Measurements from ENCODE around the gene CEP85. TPM values are rescaled to one million over a fixed set of nuclear protein-coding genes. Genes with fewer than 3 reads are reported as not detected.
A peak's percentile ranks its signal among the peaks of the same experiment; 100 is the strongest.

CEP85 gene
- total and polyA plus RNA-seq, 9 of the 15 experiments (the other 6 are each of a cell fraction or from before 2014, with no cell fraction given) = 42.1 to 140 (median 92.6) TPM

DNA sequence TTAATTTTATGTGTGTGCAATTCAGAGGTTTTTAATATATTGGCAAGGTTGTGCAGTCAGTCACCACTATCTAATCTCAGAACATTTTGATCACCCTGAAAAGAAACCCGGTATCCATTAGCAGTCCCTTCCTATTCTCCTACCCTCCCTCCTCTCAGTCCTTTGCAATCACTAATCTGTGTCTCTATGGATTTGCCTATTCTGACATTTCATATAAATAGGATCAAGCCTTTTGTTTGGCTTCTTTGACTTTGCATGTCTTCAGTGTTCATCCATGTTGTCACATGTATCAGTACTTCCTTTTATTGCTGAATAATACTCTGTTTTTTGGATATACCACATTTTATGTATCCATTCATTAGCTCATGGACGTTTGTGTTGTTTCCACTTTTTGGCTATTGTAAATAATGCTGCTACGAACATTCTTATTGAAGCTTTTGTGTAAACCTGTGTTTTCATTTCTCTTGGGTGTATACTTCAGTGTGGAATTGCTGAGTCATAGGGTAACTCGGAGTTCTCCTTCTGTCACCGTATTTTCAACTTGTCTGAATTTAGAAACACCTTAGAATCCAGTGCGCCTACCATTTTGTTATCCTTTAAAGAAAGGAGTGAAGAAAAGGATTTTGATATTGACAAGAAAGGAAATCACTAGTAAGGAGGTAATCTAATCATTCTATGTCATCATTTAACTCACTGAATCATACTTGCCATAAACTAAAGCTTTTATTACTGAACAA, 3.4 kb downstream of the CEP85 start (continued):
- TF ChIP-seq, protein P1, sequence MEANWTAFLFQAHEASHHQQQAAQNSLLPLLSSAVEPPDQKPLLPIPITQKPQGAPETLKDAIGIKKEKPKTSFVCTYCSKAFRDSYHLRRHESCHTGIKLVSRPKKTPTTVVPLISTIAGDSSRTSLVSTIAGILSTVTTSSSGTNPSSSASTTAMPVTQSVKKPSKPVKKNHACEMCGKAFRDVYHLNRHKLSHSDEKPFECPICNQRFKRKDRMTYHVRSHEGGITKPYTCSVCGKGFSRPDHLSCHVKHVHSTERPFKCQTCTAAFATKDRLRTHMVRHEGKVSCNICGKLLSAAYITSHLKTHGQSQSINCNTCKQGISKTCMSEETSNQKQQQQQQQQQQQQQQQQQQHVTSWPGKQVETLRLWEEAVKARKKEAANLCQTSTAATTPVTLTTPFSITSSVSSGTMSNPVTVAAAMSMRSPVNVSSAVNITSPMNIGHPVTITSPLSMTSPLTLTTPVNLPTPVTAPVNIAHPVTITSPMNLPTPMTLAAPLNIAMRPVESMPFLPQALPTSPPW (CRISPR knock-in tag; IDR thresholded peaks at IDR 0.05) = no peak
- TF ChIP-seq GATAD2A (IDR thresholded peaks at IDR 0.05) (no peak), ZNF764 (CRISPR knock-in tag; IDR thresholded peaks at IDR 0.05; ENCODE audit: low read depth) (no peak), ZNF324 (CRISPR knock-in tag; IDR thresholded peaks at IDR 0.05) (no peak), E2F3 (CRISPR knock-in tag; IDR thresholded peaks at IDR 0.05) (no peak), SMARCE1 (IDR thresholded peaks at IDR 0.05) (peak; percentile 91), ESRRB (CRISPR knock-in tag; IDR thresholded peaks at IDR 0.05; ENCODE audit: borderline replicate concordance) (no peak), HNRNPK (IDR thresholded peaks at IDR 0.05; ENCODE audit: low read depth, low read length, poor library complexity, severe bottlenecking) (no peak), STAG1 (CRISPR knock-in tag; IDR thresholded peaks at IDR 0.05; ENCODE audit: borderline replicate concordance) (no peak), ZNF551 (CRISPR knock-in tag; IDR thresholded peaks at IDR 0.05) (no peak), PML (IDR thresholded peaks at IDR 0.05; ENCODE audit: low read length) (0 out of 2 replicates have a peak, but pooled peaks have one; percentile 23), SMAD1 (IDR thresholded peaks at IDR 0.05; ENCODE audit: low read depth, low read length, partially characterized antibody) (no peak), HNRNPLL (IDR thresholded peaks at IDR 0.05; ENCODE audit: low read depth, low read length, poor library complexity, severe bottlenecking) (no peak), HMG20A (CRISPR knock-in tag; conservative IDR thresholded peaks at IDR 0.05) (no peak)
- TF ChIP-seq, protein P2, sequence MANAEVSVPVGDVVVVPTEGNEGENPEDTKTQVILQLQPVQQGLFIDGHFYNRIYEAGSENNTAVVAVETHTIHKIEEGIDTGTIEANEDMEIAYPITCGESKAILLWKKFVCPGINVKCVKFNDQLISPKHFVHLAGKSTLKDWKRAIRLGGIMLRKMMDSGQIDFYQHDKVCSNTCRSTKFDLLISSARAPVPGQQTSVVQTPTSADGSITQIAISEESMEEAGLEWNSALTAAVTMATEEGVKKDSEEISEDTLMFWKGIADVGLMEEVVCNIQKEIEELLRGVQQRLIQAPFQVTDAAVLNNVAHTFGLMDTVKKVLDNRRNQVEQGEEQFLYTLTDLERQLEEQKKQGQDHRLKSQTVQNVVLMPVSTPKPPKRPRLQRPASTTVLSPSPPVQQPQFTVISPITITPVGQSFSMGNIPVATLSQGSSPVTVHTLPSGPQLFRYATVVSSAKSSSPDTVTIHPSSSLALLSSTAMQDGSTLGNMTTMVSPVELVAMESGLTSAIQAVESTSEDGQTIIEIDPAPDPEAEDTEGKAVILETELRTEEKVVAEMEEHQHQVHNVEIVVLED (CRISPR knock-in tag; IDR thresholded peaks at IDR 0.05) = no peak
- TF ChIP-seq, protein P3, sequence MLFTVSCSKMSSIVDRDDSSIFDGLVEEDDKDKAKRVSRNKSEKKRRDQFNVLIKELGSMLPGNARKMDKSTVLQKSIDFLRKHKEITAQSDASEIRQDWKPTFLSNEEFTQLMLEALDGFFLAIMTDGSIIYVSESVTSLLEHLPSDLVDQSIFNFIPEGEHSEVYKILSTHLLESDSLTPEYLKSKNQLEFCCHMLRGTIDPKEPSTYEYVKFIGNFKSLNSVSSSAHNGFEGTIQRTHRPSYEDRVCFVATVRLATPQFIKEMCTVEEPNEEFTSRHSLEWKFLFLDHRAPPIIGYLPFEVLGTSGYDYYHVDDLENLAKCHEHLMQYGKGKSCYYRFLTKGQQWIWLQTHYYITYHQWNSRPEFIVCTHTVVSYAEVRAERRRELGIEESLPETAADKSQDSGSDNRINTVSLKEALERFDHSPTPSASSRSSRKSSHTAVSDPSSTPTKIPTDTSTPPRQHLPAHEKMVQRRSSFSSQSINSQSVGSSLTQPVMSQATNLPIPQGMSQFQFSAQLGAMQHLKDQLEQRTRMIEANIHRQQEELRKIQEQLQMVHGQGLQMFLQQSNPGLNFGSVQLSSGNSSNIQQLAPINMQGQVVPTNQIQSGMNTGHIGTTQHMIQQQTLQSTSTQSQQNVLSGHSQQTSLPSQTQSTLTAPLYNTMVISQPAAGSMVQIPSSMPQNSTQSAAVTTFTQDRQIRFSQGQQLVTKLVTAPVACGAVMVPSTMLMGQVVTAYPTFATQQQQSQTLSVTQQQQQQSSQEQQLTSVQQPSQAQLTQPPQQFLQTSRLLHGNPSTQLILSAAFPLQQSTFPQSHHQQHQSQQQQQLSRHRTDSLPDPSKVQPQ (CRISPR knock-in tag; IDR thresholded peaks at IDR 0.05; ENCODE audit: borderline replicate concordance) = no peak
- TF ChIP-seq, protein P4, sequence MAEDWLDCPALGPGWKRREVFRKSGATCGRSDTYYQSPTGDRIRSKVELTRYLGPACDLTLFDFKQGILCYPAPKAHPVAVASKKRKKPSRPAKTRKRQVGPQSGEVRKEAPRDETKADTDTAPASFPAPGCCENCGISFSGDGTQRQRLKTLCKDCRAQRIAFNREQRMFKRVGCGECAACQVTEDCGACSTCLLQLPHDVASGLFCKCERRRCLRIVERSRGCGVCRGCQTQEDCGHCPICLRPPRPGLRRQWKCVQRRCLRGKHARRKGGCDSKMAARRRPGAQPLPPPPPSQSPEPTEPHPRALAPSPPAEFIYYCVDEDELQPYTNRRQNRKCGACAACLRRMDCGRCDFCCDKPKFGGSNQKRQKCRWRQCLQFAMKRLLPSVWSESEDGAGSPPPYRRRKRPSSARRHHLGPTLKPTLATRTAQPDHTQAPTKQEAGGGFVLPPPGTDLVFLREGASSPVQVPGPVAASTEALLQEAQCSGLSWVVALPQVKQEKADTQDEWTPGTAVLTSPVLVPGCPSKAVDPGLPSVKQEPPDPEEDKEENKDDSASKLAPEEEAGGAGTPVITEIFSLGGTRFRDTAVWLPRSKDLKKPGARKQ (CRISPR knock-in tag; IDR thresholded peaks at IDR 0.05) = no peak
- TF ChIP-seq, protein P5, sequence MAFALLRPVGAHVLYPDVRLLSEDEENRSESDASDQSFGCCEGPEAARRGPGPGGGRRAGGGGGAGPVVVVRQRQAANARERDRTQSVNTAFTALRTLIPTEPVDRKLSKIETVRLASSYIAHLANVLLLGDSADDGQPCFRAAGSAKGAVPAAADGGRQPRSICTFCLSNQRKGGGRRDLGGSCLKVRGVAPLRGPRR (CRISPR knock-in tag; IDR thresholded peaks at IDR 0.05) = no peak

Measured in K562 (cell line).